Body of pancreas (tissue), 4 donors: Measurements from ENCODE around the gene FAM107B. TPM values are rescaled to one million over a fixed set of nuclear protein-coding genes. Genes with fewer than 3 reads are reported as not detected.

Experiments used
- ATAC-seq: fragments of 150-250 bp; one replicate; pipeline ENCODE4 v1.9.1; 2016
- DNase-seq, 4 donors: peaks; one replicate each; pipeline ENCODE4 v3.0.0-alpha.2; 2019
- H3K27ac ChIP-seq, 4 donors: fragments of 200-600 bp; sonication (generic); 1 replicate in 3 of 4; 2 replicates in 1 of 4; pipeline versions ENCODE4 v1.5.1 to v1.6.1; 2016 to 2019; ENCODE audit warnings: mild to moderate bottlenecking in 1 of 4, mixed read lengths in 1 of 4, moderate library complexity in 1 of 4
- H3K27me3 ChIP-seq, 2 donors: fragments of 200-600 bp; sonication (generic); one replicate each; pipeline ENCODE4 v1.6.0; 2016; ENCODE audit warnings: mild to moderate bottlenecking in 1 of 2
- H3K36me3 ChIP-seq, 2 donors: fragments of 200-600 bp; sonication (generic); replicated peaks in 1 of 2; 2 replicates each; pipeline ENCODE4 v1.5.1; 2016; ENCODE audit warnings: low read depth in 2 of 2; ENCODE audit not compliant: insufficient read depth in 1 of 2
- H3K4me1 ChIP-seq: fragments of 200-600 bp; sonication (generic); one replicate; pipeline ENCODE4 v1.6.0; 2016
- H3K4me3 ChIP-seq, 2 donors: fragments of 200-600 bp; sonication (generic); 1 replicate in 1 of 2; 2 replicates in 1 of 2; pipeline ENCODE4 v1.5.1; 2016 to 2019
- H3K9me3 ChIP-seq, 3 donors: fragments of 200-600 bp; sonication (generic); 1 replicate in 2 of 3; 2 replicates in 1 of 3; pipeline ENCODE4 v1.5.1; 2016
- CTCF ChIP-seq, 7 experiments: fragments of 450-650 bp in 4 of 7; fragments of 200-600 bp in 3 of 7; sonication (generic) in 3 of 7; IDR thresholded peaks; one replicate each; pipeline ENCODE4 v1.5.1; 2016 to 2019; ENCODE audit warnings: antibody characterized with exemption in 7 of 7
- POLR2A ChIP-seq, 3 donors: fragments of 450-650 bp; IDR thresholded peaks; one replicate each; pipeline ENCODE4 v1.6.1; 2016; ENCODE audit warnings: antibody characterized with exemption in 3 of 3, mild to moderate bottlenecking in 2 of 3
- WGBS, 2 donors: methylation state at CpG; one replicate each; pipeline ENCODE4 v1.1.5; 2017; 5-methylcytosine and 5-hydroxymethylcytosine counted together
- intact Hi-C: fragments of 100-400 bp; cut with DNase I; formaldehyde crosslinking; loops from one replicate; pipeline ENCODE4 v1.15.1; 2023
- total RNA-seq, 2 donors: library from RNA; depleted of rRNA; stranded (reverse); fragments of >200 nt; gene quantifications; one replicate each; pipeline ENCODE4 v1.1.0, GENCODE V29; 2016

The FAM107B gene
- total RNA-seq, 2 donors from 2014 or later, result 19.4 to 45.9 TPM

DNA sequence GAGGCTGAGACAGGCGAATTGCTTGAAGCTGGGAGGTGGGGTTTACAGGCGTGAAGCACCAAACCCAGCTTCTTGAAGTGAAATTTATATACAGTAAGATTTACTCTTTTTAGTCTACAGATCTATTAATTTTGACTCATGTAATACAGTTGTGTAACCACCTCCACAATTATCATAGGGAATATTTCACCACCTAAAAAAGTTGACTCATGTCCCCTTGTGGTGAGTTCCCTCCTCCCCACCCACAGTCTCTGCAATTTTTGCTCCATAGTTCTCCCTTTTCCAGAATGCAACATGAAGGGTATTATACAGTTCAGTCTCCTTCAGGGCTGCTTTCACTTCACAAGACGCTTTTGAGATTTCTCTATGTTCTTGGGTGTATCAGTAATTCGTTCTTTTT lies 156.8 kb downstream of the FAM107B start:
- intact Hi-C loops, result loop anchor here (10.0 kb wide), 1 partner anchor 57 kb away; no protein-coding TSS in a partner anchor
- no peaks in the 10 kb centered on the region for H3K27me3 ChIP-seq
- ATAC-seq, result no peak
- no peak overlapping the region for H3K4me3 ChIP-seq
- WGBS, 2 donors, result 74 to 90% methylated on average over 4 of the region's 4 CpGs
- H3K4me1 ChIP-seq, result peaks cover 8% of the 10 kb centered on the region
- H3K27ac ChIP-seq, result no peak overlapping the region
- TF ChIP-seq CTCF (IDR thresholded peaks at IDR 0.05), result peak in 1 of 7 experiments; percentile 18
- no peak for TF ChIP-seq POLR2A (IDR thresholded peaks at IDR 0.05)
- H3K9me3 ChIP-seq, result no peaks in the 10 kb centered on the region
- DNase-seq, result no peak
- no peaks in the 10 kb centered on the region for H3K36me3 ChIP-seq

DNA sequence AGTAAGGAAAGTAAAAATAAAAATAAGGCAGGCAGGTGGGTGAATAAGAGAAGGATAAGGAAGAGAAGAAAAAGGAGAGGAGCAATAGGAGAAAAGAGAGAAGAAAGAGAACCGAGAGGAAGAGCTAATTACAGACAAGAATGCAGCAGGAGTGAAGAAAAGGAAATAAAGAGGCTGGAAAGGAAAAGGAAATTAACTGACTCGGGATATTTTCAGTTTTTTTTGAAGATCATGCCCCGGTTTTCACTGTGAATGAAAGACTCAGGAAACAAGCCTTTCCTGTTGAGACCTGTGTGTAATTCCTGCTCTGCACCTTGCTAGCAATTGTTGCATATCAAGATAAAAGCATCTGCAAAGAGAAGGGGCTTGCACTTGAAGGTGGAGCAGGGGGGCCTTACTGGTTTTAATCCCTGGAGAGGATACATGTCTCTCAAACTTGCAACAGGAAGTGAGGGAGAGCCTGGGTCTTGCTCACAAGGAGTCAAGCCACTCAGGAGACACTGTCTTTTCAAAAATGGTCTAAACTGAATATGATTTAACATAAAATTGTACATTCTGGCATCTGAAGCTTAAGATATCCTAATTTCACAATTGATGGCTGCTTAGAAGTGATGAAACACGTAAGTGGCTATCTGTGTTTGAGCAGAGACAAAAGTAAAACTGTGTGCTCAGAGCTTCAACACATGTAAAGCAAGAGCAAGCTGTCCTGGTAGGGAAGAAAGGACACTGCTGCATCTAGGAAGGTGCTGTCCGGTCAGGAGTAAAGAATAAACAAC lies 157.6 kb downstream of the FAM107B start:
- no peak for DNase-seq
- no peaks in the 10 kb centered on the region for H3K36me3 ChIP-seq
- H3K27me3 ChIP-seq, result no peaks in the 10 kb centered on the region
- H3K27ac ChIP-seq, result no peak overlapping the region
- intact Hi-C loops, result loop anchor here (10.0 kb wide), 1 partner anchor 58 kb away; no protein-coding TSS in a partner anchor
- no peak overlapping the region for H3K4me3 ChIP-seq
- 59 to 61% methylated on average over 5 of the region's 5 CpGs for WGBS, 2 donors
- TF ChIP-seq CTCF (IDR thresholded peaks at IDR 0.05) (no peak), POLR2A (IDR thresholded peaks at IDR 0.05) (no peak)
- H3K4me1 ChIP-seq, result peaks cover 15% of the 10 kb centered on the region
- ATAC-seq, result no peak
- H3K9me3 ChIP-seq, result no peaks in the 10 kb centered on the region

DNA sequence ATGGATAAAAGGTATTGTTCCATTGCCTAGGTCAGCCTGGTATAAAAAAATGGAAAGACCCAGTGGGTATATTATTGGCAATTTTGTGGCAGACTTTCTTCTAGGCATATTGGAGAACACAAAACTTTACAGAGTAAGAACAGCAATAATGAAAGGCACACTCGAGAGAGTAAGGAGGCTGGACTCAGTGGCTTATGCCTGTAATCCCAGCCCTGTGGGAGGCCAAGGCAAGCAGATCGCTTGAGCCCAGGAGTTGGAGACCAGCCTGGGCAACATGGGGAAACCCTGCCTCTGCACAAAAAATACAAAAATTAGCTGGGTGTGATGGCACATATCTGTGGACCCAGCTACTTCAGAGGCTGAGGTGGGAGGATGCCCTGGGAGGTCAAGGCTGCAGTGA lies 158.2 kb downstream of the FAM107B start:
- H3K4me1 ChIP-seq, result peaks cover 17% of the 10 kb centered on the region
- TF ChIP-seq CTCF (IDR thresholded peaks at IDR 0.05) (no peak), POLR2A (IDR thresholded peaks at IDR 0.05) (no peak)
- ATAC-seq (no peak), DNase-seq (no peak)
- H3K27ac ChIP-seq, result no peak overlapping the region
- H3K9me3 ChIP-seq, result no peaks in the 10 kb centered on the region
- intact Hi-C loops, result loop anchor here (10.0 kb wide), 1 partner anchor 58 kb away; no protein-coding TSS in a partner anchor
- H3K27me3 ChIP-seq, result no peaks in the 10 kb centered on the region
- no peaks in the 10 kb centered on the region for H3K36me3 ChIP-seq
- 85 to 90% methylated on average over 2 of the region's 2 CpGs for WGBS, 2 donors
- H3K4me3 ChIP-seq, result no peak overlapping the region

DNA sequence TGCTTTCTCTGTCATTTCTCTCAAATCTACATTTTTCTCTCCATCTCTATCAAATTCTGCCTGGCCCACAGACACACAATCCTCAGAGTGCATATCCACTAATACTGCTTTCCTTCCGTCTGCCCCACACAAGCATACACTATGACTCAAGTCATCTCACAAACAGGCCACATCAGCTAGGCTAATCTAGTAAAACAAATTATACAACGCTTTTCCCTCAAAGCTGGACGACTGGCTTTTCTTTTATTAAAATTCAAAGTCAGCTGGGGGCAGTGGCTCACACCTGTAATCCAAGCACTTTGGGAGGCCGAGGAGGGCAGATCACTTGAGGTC lies 161.1 kb downstream of the FAM107B start:
- Histone ChIP-seq H3K4me3 (no peak overlapping the region), H3K9me3 (no peaks in the 10 kb centered on the region), H3K4me1 (peaks cover 34% of the 10 kb centered on the region), H3K27ac (peak overlapping the region; percentile 32 to 82 (median 54)), H3K36me3 (no peaks in the 10 kb centered on the region), H3K27me3 (no peaks in the 10 kb centered on the region)
- DNase-seq, result no peak
- TF ChIP-seq POLR2A (IDR thresholded peaks at IDR 0.05) (no peak), CTCF (IDR thresholded peaks at IDR 0.05) (no peak)
- 68 to 84% methylated on average over 4 of the region's 4 CpGs for WGBS, 2 donors
- no peak for ATAC-seq
- intact Hi-C loops, result loop anchor here (10.0 kb wide), 1 partner anchor 61 kb away; no protein-coding TSS in a partner anchor
